RPMI8226 (cell line): ENCODE measurements around the gene AHDC1.

Experiments
- DNase-seq: peaks from one replicate; pipeline ENCODE4 v3.0.0-alpha.2; 2015

The AHDC1 gene

DNA sequence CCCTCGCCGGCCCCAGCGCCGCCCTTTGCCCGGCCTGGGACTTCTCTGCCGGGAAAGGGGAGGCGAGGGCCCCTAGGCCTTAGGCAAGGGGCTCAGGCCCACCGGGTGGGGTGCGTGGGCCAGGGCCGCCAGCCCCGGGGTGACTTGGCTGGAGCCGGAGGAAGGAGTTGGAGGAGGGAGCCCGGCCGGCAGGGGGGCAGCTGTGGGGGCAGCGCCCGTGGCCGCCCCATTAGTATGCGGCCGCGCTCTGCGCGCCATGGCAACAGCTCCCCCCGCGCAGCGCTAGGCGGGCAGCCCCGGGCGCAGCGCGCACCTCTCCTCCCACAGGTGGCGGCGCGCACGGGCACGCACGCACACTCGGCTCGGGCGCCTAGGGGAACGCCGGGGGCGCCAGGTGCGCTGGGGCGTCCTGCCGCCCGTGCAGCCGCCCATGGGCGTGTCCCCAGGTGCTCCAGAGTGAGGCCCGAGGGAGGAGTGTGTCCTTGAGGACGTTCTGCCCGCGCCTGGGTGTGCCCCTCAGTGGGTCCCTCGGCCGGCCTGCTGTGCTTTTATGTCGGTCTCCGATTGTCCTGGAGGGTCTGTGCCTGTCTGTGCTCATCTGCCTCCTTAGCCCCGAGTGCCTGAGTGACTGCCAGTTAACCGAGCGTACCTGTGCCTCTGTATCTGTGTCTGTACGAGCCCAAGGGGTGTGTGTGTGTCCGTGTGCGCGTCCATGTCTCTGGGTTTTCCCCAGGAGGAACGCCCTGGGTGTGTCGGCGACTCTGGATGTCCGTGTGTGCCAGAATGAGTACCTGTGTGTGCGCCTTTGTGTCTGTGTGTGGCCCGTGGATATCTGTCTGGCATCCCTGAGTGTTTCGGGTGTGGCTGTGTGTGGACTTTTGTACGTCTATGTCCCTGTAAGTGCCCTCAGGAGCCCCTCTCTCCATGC, 75.8 kb downstream of the AHDC1 start:
- DNase-seq: peak; percentile 91

DNA sequence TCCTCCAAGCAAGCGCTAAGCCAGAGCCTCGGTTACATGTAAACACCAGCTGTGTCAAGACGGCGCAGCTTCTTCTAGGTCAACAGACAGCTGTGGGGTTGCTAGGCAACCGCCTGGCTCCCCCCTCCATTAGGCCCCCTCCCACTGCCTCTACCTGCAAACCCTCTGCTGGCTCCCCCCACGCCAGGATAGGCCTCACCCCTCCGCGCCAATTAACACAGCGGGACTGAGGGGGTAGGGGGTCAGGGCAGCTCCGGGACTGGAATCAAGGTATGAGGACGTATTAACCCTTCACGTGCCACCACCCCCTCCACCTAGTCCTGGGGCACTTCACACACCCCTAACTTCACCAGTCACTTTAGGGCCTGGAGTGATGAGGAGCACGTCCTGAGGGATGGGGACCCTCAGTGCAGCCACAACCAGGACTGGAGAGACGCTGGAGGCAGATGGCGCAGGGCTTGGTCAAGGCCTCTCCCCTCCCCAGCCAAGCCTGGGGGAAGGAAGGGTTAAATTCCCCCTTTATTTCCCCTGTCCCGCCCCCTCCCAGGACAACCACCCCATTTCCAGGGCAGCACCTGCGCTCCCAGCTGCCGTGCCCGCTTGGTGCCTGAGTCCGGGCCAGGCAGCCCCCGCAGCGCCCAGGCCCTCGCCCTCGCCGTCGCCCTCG, 76.6 kb downstream of the AHDC1 start:
- peak; percentile 39 for DNase-seq

DNA sequence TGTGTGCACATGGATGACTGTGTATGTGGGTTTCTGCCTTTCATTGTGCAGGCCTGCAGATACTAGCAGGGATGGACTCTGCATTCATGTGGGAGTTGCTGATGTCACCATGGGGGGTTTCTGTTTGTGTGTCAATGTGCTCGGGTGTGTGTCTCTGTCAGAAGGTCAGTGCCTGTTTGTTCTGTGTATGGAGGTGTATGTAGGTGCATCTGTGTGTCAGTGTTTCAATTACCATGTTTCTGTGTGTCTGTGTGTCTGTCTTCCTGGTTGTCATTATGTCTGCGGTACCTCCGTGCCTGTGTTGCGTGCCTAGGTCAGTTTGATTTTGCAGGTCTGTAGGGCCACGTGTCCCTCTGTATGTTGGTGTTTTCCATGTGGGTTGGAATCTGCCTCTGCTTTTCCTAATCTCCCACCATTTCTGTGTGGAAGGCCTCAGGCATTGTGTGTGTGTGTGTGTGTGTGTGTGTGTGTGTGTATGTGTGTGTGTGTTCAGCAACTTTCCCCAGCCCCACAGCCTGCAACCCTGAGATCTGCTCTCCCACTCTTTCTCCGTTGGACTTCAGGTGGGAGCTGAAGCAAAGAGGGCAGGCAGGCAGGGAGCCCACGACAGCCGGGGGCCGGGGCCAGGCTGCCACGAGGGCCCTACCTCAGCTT, 77.2 kb downstream of the AHDC1 start:
- DNase-seq: no peak

DNA sequence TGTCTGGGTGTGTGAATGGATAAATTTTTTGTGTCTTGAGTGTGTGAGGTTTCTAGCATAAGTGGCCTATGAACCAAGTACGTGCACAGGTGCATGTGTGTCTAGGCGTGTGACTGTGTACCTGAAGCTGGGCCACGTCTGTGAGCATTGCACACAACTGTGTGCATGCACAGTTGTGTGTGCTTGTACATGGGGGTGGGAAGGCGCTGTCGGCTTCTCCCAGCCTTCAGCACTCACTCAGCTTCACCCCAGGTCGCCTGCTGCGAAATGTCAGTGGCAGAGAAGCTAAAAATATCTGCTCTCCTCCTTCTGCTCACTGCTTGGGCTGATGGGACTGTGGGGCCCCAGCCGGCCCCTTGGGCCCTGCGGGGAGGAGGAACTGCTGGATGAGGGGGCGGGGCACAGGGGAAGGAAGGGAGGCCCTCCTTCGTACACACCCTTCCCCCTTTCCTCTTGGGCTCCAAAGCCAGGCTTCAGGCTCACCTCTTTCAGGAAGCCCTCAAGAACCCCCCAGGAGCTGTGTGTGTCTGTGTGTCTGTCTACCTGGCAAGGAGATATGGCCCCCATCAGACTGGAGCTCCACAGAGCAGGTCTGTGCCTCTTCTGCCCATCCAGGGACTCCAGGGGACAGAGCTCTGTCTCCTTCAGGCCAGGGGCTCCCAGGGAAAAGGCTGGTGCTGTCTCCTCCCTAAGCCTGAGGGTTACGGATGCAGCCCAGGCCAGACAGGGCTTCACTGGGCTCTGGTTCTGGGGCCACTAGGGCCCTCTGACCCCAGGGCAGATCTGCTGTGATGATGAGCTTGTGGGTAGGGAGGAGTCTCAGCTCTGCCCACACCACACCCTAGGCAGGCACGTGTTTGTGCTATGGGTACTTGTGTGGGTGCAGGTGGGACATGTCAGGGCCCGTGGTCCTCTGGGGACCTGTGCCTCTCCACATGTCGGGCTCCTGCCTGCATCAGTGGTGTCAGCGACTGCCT, 78.4 kb downstream of the AHDC1 start:
- DNase-seq: peak; percentile 78

DNA sequence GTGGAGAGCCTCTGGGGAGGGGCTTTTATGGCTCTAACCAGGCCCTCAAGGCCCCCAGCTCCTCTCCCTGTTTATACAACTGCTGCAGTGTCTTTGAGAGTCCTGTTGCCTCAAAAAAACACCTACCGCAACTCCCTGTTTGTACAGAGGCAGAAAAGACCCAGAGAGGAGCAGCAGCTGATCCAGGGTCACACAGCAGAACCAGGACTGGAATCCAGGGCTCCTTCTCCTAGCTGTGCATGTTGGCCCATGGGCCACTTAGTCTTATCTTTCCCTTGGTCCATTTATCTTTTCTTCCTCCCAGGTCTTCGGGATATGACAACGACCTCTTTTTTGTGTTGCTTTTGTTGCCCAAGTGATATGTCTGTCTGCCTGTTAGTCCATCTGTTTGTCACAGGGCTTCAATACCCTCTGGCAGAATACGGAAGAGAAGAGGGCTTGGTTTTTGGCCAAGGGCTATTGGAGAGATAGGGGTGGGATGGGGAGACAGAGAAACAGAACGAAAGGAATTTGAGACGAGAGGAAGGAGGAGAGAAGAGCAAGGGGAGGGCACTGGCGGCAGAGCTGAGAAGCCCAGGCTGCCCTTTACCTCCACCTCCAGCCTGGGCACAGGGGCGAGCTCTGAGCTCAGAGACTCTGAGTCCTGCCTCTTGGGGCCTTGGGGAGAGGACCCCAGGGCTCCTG, 80.5 kb downstream of the AHDC1 start:
- DNase-seq: no peak

DNA sequence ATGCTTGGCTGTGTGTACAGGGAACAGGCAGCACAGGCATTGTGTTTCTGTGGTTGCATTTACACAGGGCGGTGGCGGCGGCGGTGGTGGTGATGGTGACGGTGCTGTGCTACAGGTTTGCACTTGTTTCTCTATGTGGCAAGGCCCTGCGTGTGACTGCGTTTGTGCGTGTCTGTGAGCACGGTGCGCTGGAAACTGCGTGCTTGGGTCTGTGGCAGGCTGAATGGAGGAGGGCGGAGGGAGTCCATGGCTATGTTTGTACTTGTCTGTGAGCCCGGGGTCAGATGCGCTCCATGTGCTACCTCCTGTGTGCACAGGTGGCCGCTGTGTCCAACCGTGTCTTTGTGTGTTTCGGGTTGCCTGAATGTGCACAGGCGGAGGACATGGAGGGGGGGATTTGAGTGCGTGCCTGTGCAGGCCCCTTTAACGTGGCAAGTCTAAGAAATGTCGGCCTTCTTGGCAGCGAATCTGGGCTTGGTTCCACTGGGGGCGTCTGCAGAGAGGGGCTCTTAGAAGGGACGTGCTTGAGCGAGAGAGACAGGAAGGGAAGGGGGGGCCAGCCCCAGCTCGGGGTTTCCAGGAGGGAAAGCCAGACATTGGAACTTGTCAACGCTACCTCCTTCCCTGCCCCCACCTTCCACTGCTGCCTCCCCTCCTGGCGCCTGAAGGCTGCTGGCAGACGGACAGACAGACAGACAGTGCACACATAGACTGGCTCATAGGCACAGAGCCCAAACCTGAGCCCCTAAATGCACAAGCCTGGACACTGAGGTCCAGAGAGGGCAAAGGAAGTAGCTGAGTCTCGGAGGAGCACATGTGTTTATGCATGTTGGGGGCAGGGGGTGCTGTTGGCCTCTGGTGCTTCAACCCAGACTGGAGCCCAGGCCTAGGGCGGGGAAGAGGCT, 81.3 kb downstream of the AHDC1 start:
- no peak for DNase-seq

DNA sequence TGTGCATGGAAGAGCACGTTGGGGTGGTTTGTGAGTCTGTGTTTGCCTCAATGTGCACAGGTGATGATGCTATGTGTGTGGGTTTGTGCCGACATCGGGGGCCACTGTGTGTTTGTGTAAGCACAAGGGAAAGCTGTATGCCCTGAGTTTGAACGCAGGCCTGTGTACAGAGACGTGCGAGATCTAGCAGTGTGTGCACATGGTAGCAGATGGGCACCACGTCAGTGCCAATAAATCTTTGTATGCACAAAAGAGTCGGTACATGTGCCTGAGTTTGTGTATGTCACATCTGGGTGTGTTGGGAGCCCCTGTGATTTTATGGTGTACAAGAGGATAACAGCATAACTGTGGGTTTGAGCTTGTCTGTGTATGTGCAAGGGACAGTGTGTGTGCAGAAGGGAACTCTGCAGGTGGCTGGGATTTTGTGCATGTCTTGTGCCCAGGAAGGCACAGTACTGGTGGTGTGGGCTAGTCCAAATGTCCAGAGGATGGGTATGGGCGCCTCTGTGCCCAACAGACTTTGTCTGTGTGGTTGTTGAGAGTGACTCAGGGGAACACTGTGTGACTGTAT, 82.0 kb downstream of the AHDC1 start:
- no peak for DNase-seq

DNA sequence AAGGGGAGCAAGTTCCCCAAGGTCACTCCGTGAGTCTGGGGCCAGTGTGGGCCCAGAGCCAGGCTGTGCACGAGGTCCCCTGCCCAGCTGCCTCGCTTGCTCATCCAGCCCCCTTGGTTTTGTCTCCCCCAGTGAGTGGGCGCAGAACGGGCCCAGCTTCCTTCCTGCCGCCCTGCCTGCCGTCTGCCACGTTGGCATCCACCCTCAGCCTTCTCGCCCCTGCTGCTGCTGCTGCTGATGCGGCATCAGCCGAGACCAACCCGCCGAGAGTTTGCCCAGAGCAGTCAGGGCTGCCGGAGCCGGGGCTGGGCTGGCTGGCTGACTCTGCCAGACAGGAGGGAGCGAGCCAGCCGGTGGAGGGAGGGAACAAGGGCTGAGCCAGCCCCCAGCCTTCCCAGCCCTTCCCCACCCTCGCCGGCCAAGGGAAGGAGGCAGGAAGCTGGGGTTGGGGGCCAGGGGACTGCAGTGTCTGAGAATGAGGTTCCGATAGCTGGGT, 82.6 kb downstream of the AHDC1 start:
- no peak for DNase-seq

DNA sequence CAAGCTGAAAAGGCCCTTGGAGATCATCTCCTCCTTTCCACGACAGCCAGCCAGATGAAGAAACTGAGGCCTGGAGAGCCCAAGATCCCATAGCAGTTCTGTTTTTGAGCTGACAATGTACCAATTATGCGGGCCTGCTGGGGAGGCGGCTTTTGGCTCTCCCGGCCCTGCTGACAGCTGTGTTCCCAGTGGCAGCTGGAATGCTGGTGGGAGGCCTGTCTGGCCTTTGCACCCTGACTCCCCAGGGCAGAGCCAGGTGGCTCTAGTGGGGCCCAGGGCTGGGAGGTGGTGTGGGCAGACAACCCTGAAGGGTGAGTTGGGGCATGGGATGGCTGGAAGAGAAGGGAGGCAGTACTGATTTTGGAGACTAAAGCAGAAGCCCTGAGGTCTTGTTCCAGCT, 83.3 kb downstream of the AHDC1 start:
- no peak for DNase-seq

DNA sequence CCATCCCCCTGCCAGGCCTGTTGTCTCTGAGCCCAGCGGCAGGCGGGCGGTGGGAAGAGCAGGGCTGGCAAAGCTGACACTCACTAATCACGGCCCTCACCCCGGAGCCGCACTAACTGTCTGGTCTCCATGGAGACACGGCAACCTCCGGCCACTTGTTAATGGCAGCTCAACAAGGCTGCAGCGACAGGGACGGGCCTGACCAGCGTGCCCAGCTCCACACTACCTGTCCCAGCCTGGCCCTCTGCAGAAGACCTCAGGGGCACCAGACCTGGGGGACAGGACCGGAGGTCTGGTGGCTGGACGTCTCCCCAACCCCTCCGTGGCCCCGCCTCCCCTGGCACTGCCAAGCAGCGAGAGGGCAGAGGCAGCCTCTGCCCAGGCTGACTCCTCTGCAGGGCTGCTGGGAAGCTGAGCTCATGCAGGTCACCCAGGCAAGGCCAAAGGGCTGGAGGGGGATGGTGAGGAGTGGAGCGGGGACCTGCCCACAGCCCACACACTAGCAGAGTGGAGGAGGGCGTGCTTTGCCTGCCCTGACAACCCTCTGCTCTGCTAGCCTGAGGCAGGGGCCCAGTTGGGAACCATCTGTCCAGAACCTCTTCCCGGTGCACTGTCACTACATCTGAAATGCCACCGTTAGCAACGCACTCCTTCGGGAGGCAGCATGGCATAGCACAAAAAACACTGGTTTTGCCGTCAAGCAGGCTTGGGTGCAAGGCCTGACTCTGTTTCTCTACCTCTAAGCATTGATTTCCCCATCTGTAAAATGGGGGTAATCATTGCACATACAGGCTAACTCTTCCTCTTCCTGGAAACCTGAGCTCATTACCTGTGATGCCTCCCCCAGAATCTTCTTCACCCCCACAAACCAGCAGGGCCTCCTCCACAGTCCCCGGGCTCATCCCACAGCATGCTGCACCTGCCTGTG, 84.3 kb downstream of the AHDC1 start:
- no peak for DNase-seq

DNA sequence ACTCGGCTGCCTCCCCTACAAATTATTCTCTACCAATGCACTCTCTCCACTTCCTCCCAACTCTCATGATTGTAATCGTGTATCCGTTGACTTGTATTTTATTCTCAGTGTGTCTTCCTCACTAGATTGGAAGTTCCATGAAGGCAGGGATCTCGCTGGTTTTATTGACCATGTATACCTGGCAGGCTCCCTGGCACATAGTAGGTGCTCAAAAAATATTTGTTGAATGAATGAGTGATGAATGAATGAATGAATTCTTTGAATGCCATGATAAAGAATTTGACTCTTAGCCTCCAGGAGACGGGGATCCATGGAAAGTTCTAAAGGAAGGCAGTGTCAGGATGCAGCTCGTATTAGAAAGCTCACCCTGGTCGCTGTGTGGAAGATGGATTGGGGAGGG, 85.1 kb downstream of the AHDC1 start:
- no peak for DNase-seq

DNA sequence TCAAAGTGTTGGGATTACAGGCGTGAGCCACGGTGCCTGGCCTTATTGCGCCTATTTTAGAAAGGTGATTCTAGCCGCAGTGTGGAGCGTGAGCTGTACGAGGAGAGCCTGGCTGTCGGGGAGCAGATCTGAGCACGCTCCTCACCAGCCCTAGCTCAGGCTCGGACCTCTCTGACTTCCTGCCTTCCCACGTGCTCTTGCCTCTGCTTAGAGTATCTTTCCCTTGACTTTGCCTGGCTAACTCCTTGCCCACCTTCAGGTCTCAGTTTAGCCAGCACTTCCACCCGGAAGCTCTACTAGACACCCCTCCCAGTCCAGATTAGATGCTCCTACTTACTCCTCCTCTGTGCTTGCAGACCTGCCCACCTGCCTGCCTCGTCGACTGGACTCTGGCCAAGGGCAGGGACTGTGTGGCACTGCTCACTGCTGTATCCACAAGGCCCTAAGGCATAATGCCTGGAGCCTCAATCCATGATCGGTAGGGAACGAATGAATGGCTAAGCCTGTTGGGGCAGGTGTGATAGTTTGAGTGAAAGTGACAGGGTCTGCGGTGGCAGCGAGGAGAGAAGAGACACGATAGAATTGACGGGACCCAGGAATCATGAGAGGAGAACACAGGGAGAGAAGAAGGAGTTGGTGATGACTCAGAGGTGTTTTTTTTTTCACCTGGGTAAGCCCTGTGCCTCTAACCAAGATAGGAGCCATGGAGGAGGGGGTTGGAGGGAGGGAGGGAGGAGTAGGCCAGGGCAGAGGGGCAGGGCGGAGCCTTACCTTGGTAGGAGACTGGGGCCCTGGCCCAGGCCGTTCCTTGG, 85.8 kb downstream of the AHDC1 start:
- no peak for DNase-seq

DNA sequence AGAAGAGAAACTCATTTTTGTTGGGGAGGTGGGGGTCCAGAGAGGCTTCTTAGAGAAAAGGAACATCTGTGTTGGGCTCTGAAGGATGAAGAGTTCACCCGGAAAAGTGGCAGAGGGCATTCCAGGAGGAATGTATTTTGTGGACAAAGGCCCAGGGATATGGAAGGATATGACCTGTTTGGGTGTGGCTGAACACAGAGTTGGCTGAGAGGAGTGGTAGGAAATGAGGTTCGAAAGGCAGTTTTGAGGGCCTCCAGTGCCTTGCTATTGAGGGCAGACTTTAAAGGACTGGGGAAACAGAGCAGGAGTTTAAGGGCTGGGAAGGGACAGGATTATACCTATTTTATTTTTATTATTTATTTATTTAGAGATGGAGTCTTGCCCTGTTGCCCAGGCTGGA, 86.6 kb downstream of the AHDC1 start:
- no peak for DNase-seq

DNA sequence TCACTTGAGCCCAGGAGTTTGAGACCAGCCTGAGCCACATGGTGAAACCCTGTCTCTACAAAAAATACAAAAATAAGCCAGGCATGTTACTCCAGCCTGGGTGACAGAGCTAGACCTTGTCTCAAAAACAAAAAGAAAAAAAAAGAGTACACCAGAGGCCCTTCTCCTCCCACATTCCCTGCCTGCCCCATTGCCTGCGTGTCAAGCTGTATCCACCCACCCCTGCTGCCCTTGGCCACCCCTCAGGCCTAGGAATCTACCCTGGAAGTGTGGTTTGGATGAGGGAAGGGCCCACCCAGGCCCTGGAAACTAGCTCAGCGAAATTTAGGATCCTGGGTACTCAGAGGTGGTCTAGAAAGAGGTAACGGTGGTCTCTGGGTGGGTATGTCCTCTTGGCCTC, 88.3 kb downstream of the AHDC1 start:
- DNase-seq: no peak

DNA sequence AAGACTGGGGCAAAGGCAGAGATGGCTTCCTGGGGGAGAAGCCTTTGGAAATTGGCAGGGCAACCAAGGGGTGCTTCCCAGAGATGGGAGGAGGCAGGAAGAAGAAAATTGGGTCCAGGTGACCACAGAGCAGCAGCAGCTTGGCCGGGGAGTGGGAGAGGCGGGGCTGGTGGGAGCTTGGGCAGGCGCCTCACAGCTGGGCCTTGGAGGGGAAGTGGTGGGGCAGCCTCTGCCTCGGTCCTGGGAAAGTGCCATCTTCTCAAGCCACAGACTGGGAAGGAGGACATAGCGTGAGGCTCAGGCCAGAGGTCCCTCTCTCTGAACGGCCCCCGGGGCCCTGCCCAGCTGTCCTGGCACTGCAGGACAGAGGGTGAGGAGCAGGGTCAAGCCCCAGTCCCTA, 90.0 kb downstream of the AHDC1 start:
- DNase-seq: no peak

DNA sequence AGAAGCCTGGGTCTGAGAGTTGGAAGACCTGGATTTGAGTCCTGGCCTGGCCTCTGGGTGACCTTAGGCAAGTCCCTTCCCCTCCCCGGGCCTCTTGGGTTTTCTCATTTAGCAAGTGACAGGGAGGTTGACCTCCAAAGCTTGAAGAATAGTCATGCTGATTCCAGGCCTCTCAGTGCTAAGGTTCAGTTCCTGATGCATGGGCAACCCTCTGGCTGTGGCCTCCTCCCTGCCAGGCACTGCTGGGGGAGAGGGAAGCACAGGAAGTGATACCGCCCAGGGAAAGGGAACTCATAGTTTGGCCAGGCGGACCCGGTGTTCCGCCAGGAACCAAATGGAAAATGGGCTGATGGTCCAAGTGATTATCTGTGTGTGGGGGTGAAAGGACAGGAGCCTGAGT, 90.4 kb downstream of the AHDC1 start:
- no peak for DNase-seq

DNA sequence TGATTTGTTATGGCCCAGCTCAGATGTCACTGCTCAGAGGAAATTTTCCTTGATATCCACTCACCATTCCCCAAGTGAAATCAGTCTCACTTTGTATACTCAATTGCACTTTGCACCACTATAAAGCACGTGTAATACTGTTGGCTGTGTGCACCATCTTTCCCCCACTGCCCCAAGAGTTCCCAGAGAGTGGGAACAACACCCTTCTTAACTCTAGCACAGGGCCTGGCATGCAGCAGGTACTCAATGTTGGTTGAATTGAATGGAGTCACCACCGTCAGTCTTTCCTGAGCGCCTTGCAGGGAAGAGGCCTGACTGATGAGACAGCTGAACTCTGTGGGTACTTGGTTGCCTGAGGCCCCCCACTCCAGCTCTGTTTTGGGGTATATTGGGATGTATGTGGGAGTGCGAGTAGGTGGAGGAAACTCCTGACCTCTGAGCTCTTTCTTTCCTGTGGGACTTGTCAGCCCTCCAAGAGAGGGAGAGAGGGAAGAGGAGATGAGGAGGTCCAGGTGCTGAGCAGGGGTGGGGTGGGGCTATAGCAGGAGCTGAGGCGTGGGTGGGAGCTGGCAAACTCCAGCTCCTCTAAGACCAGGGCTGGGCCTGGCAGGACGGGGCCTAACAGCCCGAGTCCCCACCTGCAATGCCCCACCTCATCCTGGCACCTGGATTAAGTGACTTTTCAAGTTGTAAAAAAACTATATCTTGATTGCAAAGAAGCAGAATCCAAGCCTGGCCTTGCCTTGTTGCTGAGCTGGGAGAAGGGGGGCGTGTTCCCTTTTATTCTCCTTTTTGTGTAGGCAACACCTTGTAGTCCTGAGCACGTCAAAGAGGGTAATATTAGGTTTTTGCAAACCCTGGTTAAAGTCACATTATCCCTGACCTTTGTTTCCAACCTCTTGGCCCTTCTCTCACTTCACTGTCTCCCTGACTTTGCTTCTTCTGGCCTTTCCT, 94.5 kb downstream of the AHDC1 start:
- no peak for DNase-seq
